ENCODE data around the gene TARBP1.

DNA sequence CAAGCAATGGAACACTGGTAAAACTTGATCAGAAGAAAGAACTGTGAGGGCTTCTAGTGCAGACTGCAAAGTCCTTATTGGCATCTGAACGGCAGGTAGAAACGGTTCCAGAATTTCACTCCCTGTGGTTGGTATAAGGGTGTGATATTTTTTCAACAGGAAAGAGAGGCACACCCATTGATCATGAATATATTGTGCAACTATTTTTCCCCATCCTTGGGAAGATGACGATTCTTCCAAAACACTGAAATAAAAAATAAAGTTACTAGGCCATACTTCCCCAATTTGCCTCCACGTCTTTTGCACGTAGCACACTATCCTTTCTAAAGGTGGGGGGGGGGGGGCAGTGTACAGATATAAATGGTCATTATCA, 49.6 kb downstream of the TARBP1 start:
- TF ChIP-seq POLR2A (IDR thresholded peaks at IDR 0.05) (no peak), EP300 (IDR thresholded peaks at IDR 0.05) (no peak), CTCF (IDR thresholded peaks at IDR 0.05) (no peak)

Measured in tibial nerve (tissue), 4 donors.